Body of pancreas (tissue), 4 donors: Measurements from ENCODE around the gene GSK3B. TPM values are rescaled to one million over a fixed set of nuclear protein-coding genes. Genes with fewer than 3 reads are reported as not detected.

Experiments used
- ATAC-seq: fragments of 150-250 bp; one replicate; pipeline ENCODE4 v1.9.1; 2016
- DNase-seq, 4 donors: peaks; one replicate each; pipeline ENCODE4 v3.0.0-alpha.2; 2019
- H3K27ac ChIP-seq, 4 donors: fragments of 200-600 bp; sonication (generic); 1 replicate in 3 of 4; 2 replicates in 1 of 4; pipeline versions ENCODE4 v1.5.1 to v1.6.1; 2016 to 2019; ENCODE audit warnings: mild to moderate bottlenecking in 1 of 4, mixed read lengths in 1 of 4, moderate library complexity in 1 of 4
- H3K27me3 ChIP-seq, 2 donors: fragments of 200-600 bp; sonication (generic); one replicate each; pipeline ENCODE4 v1.6.0; 2016; ENCODE audit warnings: mild to moderate bottlenecking in 1 of 2
- H3K36me3 ChIP-seq, 2 donors: fragments of 200-600 bp; sonication (generic); replicated peaks in 1 of 2; 2 replicates each; pipeline ENCODE4 v1.5.1; 2016; ENCODE audit warnings: low read depth in 2 of 2; ENCODE audit not compliant: insufficient read depth in 1 of 2
- H3K4me1 ChIP-seq: fragments of 200-600 bp; sonication (generic); one replicate; pipeline ENCODE4 v1.6.0; 2016
- H3K4me3 ChIP-seq, 2 donors: fragments of 200-600 bp; sonication (generic); 1 replicate in 1 of 2; 2 replicates in 1 of 2; pipeline ENCODE4 v1.5.1; 2016 to 2019
- H3K9me3 ChIP-seq, 3 donors: fragments of 200-600 bp; sonication (generic); 1 replicate in 2 of 3; 2 replicates in 1 of 3; pipeline ENCODE4 v1.5.1; 2016
- POLR2A ChIP-seq, 3 donors: fragments of 450-650 bp; IDR thresholded peaks; one replicate each; pipeline ENCODE4 v1.6.1; 2016; ENCODE audit warnings: antibody characterized with exemption in 3 of 3, mild to moderate bottlenecking in 2 of 3
- WGBS, 2 donors: methylation state at CpG; one replicate each; pipeline ENCODE4 v1.1.5; 2017; 5-methylcytosine and 5-hydroxymethylcytosine counted together
- intact Hi-C: fragments of 100-400 bp; cut with DNase I; formaldehyde crosslinking; loops from one replicate; pipeline ENCODE4 v1.15.1; 2023
- total RNA-seq, 2 donors: library from RNA; depleted of rRNA; stranded (reverse); fragments of >200 nt; gene quantifications; one replicate each; pipeline ENCODE4 v1.1.0, GENCODE V29; 2016
- TF ChIP-seq, protein P1 (sequence below), 7 experiments: fragments of 450-650 bp in 4 of 7; fragments of 200-600 bp in 3 of 7; sonication (generic) in 3 of 7; IDR thresholded peaks; one replicate each; pipeline ENCODE4 v1.5.1; 2016 to 2019; ENCODE audit warnings: antibody characterized with exemption in 7 of 7

The GSK3B gene
- total RNA-seq, 2 donors from 2014 or later, result 15.0 to 18.8 TPM

DNA sequence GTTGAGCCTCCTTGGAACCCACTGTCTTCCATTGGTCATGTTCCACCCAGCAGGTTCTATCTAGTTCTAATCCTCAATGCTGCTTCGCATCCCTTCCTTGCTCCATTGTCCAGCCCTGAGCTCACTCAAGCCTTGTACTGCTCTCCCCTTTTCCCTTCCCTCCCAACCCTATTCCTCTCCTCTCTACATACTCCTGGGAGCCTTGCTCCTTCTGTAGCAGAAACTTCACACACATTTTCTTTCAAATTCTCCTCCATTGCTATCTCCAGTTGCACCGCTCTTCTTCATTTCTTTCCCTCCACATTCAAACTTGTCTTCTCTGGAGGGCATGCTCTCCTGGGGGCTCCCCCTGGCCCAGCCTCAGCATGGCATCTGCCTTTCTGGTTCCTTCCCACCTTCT lies 297.9 kb downstream of the GSK3B start:
- DNase-seq (no peak), ATAC-seq (no peak)
- Histone ChIP-seq H3K4me3 (no peak overlapping the region), H3K9me3 (no peaks in the 10 kb centered on the region), H3K36me3 (no peaks in the 10 kb centered on the region), H3K27me3 (no peaks in the 10 kb centered on the region), H3K27ac (no peak overlapping the region), H3K4me1 (no peaks in the 10 kb centered on the region)
- 92 to 100% methylated on average over 2 of the region's 2 CpGs for WGBS, 2 donors
- intact Hi-C loops, result no loop called here
- TF ChIP-seq, protein P1, sequence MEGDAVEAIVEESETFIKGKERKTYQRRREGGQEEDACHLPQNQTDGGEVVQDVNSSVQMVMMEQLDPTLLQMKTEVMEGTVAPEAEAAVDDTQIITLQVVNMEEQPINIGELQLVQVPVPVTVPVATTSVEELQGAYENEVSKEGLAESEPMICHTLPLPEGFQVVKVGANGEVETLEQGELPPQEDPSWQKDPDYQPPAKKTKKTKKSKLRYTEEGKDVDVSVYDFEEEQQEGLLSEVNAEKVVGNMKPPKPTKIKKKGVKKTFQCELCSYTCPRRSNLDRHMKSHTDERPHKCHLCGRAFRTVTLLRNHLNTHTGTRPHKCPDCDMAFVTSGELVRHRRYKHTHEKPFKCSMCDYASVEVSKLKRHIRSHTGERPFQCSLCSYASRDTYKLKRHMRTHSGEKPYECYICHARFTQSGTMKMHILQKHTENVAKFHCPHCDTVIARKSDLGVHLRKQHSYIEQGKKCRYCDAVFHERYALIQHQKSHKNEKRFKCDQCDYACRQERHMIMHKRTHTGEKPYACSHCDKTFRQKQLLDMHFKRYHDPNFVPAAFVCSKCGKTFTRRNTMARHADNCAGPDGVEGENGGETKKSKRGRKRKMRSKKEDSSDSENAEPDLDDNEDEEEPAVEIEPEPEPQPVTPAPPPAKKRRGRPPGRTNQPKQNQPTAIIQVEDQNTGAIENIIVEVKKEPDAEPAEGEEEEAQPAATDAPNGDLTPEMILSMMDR (IDR thresholded peaks at IDR 0.05), result no peak
- TF ChIP-seq POLR2A (IDR thresholded peaks at IDR 0.05), result no peak

DNA sequence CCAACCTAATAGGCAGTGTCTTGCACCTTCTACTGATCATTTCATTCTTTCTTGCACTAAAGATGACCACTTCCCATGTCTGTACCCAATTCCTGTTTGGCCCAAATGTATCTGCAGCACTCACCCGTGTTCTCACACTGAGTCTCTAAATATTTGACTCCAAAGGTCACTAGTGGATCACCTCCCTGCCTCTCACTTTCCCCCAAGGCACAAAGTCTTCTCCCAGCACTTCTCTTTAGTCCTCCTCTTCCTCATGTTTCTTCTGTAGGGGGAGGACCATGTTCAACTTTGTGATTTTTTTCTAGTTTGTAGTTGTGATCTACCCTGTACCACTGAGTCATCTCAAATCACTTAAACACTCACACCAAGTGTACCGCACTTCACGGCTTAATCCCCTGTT lies 298.4 kb downstream of the GSK3B start:
- no peaks in the 10 kb centered on the region for H3K4me1 ChIP-seq
- intact Hi-C loops, result no loop called here
- no peak overlapping the region for H3K4me3 ChIP-seq
- WGBS, 2 donors, result 64 to 69% methylated on average over 3 of the region's 3 CpGs
- DNase-seq, result no peak
- H3K27me3 ChIP-seq, result no peaks in the 10 kb centered on the region
- no peaks in the 10 kb centered on the region for H3K9me3 ChIP-seq
- no peaks in the 10 kb centered on the region for H3K36me3 ChIP-seq
- TF ChIP-seq, protein P1 (IDR thresholded peaks at IDR 0.05), result no peak
- TF ChIP-seq POLR2A (IDR thresholded peaks at IDR 0.05), result no peak
- H3K27ac ChIP-seq, result no peak overlapping the region
- no peak for ATAC-seq

DNA sequence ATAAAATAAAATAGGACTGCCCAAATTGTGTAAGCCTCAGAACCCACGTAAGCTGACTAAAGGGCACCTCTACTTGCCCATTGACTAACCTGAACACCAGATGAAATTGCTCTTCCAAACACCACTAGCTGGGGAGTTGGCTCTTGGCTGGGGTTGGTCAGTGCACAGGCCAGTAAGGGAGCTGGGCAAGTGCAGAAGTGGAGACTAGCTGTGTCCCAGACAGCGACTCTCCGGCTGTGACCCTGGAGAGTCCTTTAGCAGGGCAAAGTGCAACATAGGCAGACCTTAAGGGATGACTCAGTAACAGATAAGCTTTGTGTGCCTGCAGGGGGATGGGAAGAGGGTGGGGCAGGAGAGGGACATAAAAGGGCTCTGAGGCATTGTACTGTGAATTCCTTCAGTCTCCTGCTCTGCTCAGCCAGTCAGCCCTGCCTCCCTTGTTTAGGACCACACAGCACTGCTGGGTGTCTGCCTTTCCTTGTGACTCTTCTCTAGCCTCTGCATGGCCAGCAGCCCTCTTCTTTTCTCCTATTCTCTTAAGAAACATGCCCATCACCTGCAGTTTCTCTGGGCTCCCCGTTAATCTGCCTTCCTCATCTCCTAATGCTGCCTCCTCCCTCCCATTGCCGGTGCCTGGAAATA lies 299.2 kb downstream of the GSK3B start:
- DNase-seq (peak in 3 of 4 donors; percentile 10 to 21 (median 21)), ATAC-seq (no peak)
- intact Hi-C loops, result no loop called here
- 39 to 51% methylated on average over 5 of the region's 5 CpGs for WGBS, 2 donors
- TF ChIP-seq, protein P1 (IDR thresholded peaks at IDR 0.05), result no peak
- no peak for TF ChIP-seq POLR2A (IDR thresholded peaks at IDR 0.05)
- H3K27ac ChIP-seq, result no peak overlapping the region
- H3K4me1 ChIP-seq, result no peaks in the 10 kb centered on the region
- H3K4me3 ChIP-seq, result no peak overlapping the region
- H3K27me3 ChIP-seq, result no peaks in the 10 kb centered on the region
- no peaks in the 10 kb centered on the region for H3K9me3 ChIP-seq
- H3K36me3 ChIP-seq, result no peaks in the 10 kb centered on the region

DNA sequence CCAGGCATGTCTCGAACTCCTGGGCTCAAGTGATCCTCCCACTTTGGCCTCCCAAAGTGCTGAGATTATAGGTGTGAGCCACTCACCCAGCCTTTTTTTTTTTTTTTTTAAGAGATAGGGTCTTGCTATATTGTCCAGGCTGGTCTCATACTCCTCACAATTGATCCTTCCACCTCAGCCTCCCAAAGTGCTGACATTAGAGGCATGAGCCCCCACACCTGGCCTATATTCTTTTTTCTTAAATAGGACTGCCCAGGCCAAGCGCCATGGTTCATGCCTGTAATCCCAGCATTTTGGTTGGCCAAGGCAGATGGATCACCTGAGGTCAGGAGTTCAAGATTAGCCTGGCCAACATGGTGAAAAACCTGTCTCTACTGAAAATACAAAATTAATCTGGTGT lies 299.8 kb downstream of the GSK3B start:
- no peak for TF ChIP-seq POLR2A (IDR thresholded peaks at IDR 0.05)
- TF ChIP-seq, protein P1 (IDR thresholded peaks at IDR 0.05), result no peak
- Histone ChIP-seq H3K36me3 (no peaks in the 10 kb centered on the region), H3K4me1 (no peaks in the 10 kb centered on the region), H3K4me3 (no peak overlapping the region), H3K9me3 (no peaks in the 10 kb centered on the region), H3K27ac (no peak overlapping the region), H3K27me3 (no peaks in the 10 kb centered on the region)
- DNase-seq, result no peak
- intact Hi-C loops, result no loop called here
- ATAC-seq, result no peak
- WGBS, 2 donors, result 89 to 100% methylated on average over 2 of the region's 2 CpGs

DNA sequence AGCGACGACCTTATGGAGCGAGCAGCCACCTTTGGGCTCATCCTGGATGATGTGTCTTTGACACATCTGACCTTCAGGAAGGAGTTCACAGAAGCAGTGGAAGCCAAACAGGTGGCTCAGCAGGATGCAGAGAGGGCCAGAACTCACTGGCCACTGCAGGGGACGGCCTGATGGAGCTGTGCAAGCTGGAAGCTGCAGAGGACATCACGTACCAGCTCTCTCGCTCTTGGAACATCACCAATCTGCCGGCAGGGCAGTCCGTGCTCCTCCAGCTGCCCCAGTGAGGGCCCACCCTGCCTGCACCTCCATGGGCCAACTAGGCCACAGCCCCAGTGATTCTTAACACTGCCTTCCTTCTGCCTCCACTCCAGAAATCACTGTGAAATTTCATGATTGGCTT lies 302.0 kb downstream of the GSK3B start:
- 93 to 95% methylated on average over 7 to 8 of the region's 8 CpGs for WGBS, 2 donors
- DNase-seq, result no peak

More for the DNA sequence above, 302.0 kb downstream of the GSK3B start:
- Histone ChIP-seq H3K4me1 (no peaks in the 10 kb centered on the region), H3K27me3 (no peaks in the 10 kb centered on the region), H3K4me3 (no peak overlapping the region), H3K27ac (no peak overlapping the region), H3K9me3 (no peaks in the 10 kb centered on the region), H3K36me3 (no peaks in the 10 kb centered on the region)
- no peak for ATAC-seq
- intact Hi-C loops, result no loop called here
- TF ChIP-seq POLR2A (IDR thresholded peaks at IDR 0.05), result no peak
- TF ChIP-seq, protein P1 (IDR thresholded peaks at IDR 0.05), result no peak
